Measurements from ENCODE around the gene LRIG2. TPM values are rescaled to one million over a fixed set of nuclear protein-coding genes. Genes with fewer than 3 reads are reported as not detected.

The LRIG2 gene
- total and polyA plus RNA-seq, 2 donors (not counting 3 experiments of a cell fraction or from before 2014, with no cell fraction given), result 8.4 to 20.1 TPM

GRCh38 chr1:113153116-113153803 lies 80.3 kb downstream of the LRIG2 start:
- dilution Hi-C loops (cut with MboI; ENCODE audit: extremely low pct_ligation_motif_present, low sequenced_read_pairs) (no loop called here), intact Hi-C loops (cut with micrococcal nuclease) (no loop called here)
- FAIRE-seq (no peak), DNase-seq (ENCODE audit: low read depth, low spot score) (no peak)
- H4K20me1 ChIP-seq (replicated peaks; ENCODE audit: control insufficient read depth, extremely low read depth, insufficient read depth, low read length), result no peaks in the 10 kb centered on the region
- ChIA-PET POLR2A (no interaction called here), CTCF (no interaction called here)
- H3K4me3 ChIP-seq (replicated peaks in 1 of 3; ENCODE audit: insufficient read depth in 1 of 3, low read depth in 1 of 3, low read length in 3 of 3), result no peak overlapping the region
- H2AFZ ChIP-seq (ENCODE audit: low read depth, low read length), result no peak overlapping the region
- no peaks in the 10 kb centered on the region for H3K79me2 ChIP-seq (ENCODE audit: control insufficient read depth, insufficient read depth, low read length)
- peaks cover 0 to 2% of the 10 kb centered on the region in 2 experiments for H3K27me3 ChIP-seq (ENCODE audit: control insufficient read depth in 2 of 2, insufficient read depth in 2 of 2, low read length in 2 of 2)
- no TSS peak for BruUV-seq (replicated peaks)
- no peaks in the 10 kb centered on the region for H3K9me1 ChIP-seq (replicated peaks; ENCODE audit: control insufficient read depth, extremely low read depth, insufficient read depth, low read length)
- H3K27ac ChIP-seq (ENCODE audit: insufficient read depth, low read depth, low read length), result no peak overlapping the region
- no peaks in the 10 kb centered on the region for H3K4me1 ChIP-seq (ENCODE audit: control insufficient read depth, extremely low read depth, insufficient read depth, low read length)
- no peaks in the 10 kb centered on the region for H3K36me3 ChIP-seq (ENCODE audit: control insufficient read depth in 2 of 2, extremely low read depth in 1 of 2, insufficient read depth in 2 of 2, low read length in 2 of 2)
- TF ChIP-seq JUN (IDR thresholded peaks at IDR 0.05; ENCODE audit: borderline replicate concordance, insufficient read depth, insufficient read length, low read depth) (no peak), FOS (IDR thresholded peaks at IDR 0.05; ENCODE audit: borderline replicate concordance, insufficient read depth, low read length) (no peak), POLR2A (IDR thresholded peaks at IDR 0.05; ENCODE audit: low read depth, low read length) (no peak), EZH2 (IDR thresholded peaks at IDR 0.05; ENCODE audit: borderline replicate concordance, low read depth, low read length, severe bottlenecking) (no peak), MYC (IDR thresholded peaks at IDR 0.05; ENCODE audit: low read depth, low read length) (no peak), POLR2AphosphoS5 (IDR thresholded peaks at IDR 0.05; ENCODE audit: insufficient read depth, low read depth, low read length) (no peak), GATA2 (IDR thresholded peaks at IDR 0.05; ENCODE audit: insufficient read depth, insufficient read length, low read depth, low read length) (no peak), CTCF (IDR thresholded peaks at IDR 0.05; ENCODE audit: extremely low read depth in 1 of 2, insufficient read depth in 1 of 2, low read depth in 1 of 2, low read length in 2 of 2) (no peak)
- TF ChIP-seq, protein P1, sequence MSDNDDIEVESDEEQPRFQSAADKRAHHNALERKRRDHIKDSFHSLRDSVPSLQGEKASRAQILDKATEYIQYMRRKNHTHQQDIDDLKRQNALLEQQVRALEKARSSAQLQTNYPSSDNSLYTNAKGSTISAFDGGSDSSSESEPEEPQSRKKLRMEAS (IDR thresholded peaks at IDR 0.05; ENCODE audit: insufficient read depth, insufficient read length), result no peak
- H3K9ac ChIP-seq (replicated peaks; ENCODE audit: extremely low read depth, insufficient read depth, low read length), result no peak overlapping the region
- H3K9me3 ChIP-seq (replicated peaks; ENCODE audit: control insufficient read depth, insufficient read depth, low read length), result no peaks in the 10 kb centered on the region
- H3K4me2 ChIP-seq (ENCODE audit: insufficient read depth, low read length), result no peak overlapping the region
